DLD1 (cell line): ENCODE results near the gene TPI1.

Experiments
- in situ Hi-C: cut with HindIII; loops from 2 replicates; pipeline ENCODE4 v1.10.0; 2017; ENCODE audit warnings: low sequenced_read_pairs

The TPI1 gene

GRCh38 chr12:6916426-6917200, 49.3 kb downstream of the TPI1 start:
- in situ Hi-C loops = no loop called here

DNA sequence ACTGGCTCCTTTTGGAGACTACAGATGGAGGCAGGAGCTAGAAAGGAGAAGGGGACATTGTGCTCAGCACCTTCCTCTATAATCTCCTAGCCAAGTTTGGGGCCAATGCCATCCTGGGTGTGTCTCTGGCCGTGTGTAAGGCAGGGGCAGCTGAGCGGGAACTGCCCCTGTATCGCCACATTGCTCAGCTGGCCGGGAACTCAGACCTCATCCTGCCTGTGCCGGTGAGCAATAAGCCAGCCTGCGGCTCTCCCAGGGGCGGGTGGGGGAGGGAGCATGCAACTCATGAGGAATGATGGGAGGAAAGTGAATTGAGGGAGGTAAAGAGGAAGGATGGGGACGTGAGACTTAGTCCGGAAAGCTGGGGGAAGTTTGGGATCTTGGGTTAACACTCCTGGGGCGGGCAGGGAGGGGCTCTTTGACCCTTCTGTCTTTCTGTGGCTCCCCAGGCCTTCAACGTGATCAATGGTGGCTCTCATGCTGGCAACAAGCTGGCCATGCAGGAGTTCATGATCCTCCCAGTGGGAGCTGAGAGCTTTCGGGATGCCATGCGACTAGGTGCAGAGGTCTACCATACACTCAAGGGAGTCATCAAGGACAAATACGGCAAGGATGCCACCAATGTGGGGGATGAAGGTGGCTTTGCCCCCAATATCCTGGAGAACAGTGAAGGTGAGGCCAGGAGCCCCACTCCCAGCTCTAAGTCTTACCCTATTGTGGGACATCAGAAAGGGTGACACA, 50.3 kb downstream of the TPI1 start:
- in situ Hi-C loops = no loop called here

DNA sequence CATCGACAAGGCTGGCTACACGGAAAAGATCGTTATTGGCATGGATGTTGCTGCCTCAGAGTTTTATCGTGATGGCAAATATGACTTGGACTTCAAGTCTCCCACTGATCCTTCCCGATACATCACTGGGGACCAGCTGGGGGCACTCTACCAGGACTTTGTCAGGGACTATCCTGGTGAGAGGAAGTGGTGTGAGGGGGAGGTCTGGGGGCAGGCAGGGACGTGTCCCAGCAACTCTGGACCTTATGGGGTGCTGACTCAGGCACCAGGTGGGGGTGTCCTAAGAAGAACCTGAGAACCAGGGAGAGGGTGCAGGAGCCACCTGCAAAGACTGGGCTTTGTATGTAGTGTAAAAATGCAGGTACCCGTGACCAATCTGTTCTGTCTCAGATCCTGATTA, 52.3 kb downstream of the TPI1 start:
- in situ Hi-C loops = no loop called here
